Naive thymus-derived CD4-positive, alpha-beta T cell (primary cell): Measurements from ENCODE around the gene THNSL1. TPM values are rescaled to one million over a fixed set of nuclear protein-coding genes. Genes with fewer than 3 reads are reported as not detected.
"Not testable (repeated sequence)": the region's sequence is repeated elsewhere in the genome, so short reads cannot be mapped to it uniquely, and the experiment has no call there.

Experiments
- ATAC-seq: fragments of 150-1000 bp; cut with Tn5 transposase; 2 replicates; pipeline ENCODE4 v1.10.0; 2021; ENCODE audit warnings: mild to moderate bottlenecking, moderate library complexity
- CTCF ChIA-PET: fragments of 350-600 bp; sonication (Branson Sonifier 250); formaldehyde crosslinking; loops from one replicate; lab custom pipeline; 2021; ENCODE audit warnings: antibody characterized with exemption; lab: Charles Lee
- POLR2A ChIA-PET: fragments of 350-600 bp; sonication (Branson Sonifier 250); formaldehyde crosslinking; loops from one replicate; lab custom pipeline; 2021; ENCODE audit warnings: antibody characterized with exemption, inconsistent platforms; lab: Charles Lee
- DNase-seq, 9 donors: peaks; one replicate each; pipeline versions ENCODE4 v3.0.0 to v3.0.0-alpha.2; 2020 to 2022; ENCODE audit warnings: mixed read lengths in 1 of 9
- H3K27ac ChIP-seq: one replicate; pipeline ENCODE4 v1.7.0; 2013; ENCODE audit warnings: mild to moderate bottlenecking, low read depth, low read length, moderate library complexity
- H3K27me3 ChIP-seq, 2 donors: one replicate each; pipeline ENCODE4 v1.7.0; 2013; ENCODE audit warnings: low read length in 2 of 2, mild to moderate bottlenecking in 2 of 2, moderate library complexity in 2 of 2; ENCODE audit not compliant: control insufficient read depth in 2 of 2, insufficient read depth in 2 of 2
- H3K36me3 ChIP-seq, 3 experiments: 1 replicate in 2 of 3; 2 replicates in 1 of 3; pipeline ENCODE4 v1.7.0; 2013; ENCODE audit warnings: low read length in 3 of 3, mild to moderate bottlenecking in 3 of 3, moderate library complexity in 1 of 3; ENCODE audit not compliant: insufficient read depth in 3 of 3, control insufficient read depth in 2 of 3
- H3K4me1 ChIP-seq, 2 donors: one replicate each; pipeline ENCODE4 v1.7.0; 2013; ENCODE audit warnings: low read length in 2 of 2, mild to moderate bottlenecking in 2 of 2, moderate library complexity in 1 of 2; ENCODE audit not compliant: control insufficient read depth in 2 of 2, insufficient read depth in 2 of 2
- H3K4me3 ChIP-seq: 2 replicates; pipeline ENCODE4 v1.7.0; 2013; ENCODE audit warnings: mild to moderate bottlenecking, low read length
- H3K9me3 ChIP-seq, 3 experiments: 1 replicate in 2 of 3; 2 replicates in 1 of 3; pipeline ENCODE4 v1.7.0; 2013; ENCODE audit warnings: low read length in 3 of 3; ENCODE audit not compliant: control insufficient read depth in 2 of 3
- H3K27ac Mint-ChIP-seq, 9 donors: one replicate each; pipeline ENCODE4 v1.8.0; 2020 to 2022; ENCODE audit warnings: mixed read lengths in 9 of 9, mild to moderate bottlenecking in 8 of 9, moderate library complexity in 5 of 9, inconsistent platforms in 2 of 9
- H3K27me3 Mint-ChIP-seq, 5 donors: one replicate each; pipeline ENCODE4 v1.8.0; 2021 to 2022; ENCODE audit warnings: mixed read lengths in 5 of 5, mild to moderate bottlenecking in 1 of 5
- H3K36me3 Mint-ChIP-seq, 5 donors: one replicate each; pipeline ENCODE4 v1.8.0; 2020 to 2022; ENCODE audit warnings: mixed read lengths in 5 of 5, mild to moderate bottlenecking in 3 of 5, inconsistent platforms in 1 of 5
- H3K4me1 Mint-ChIP-seq, 7 donors: one replicate each; pipeline ENCODE4 v1.8.0; 2020 to 2022; ENCODE audit warnings: mixed read lengths in 7 of 7, mild to moderate bottlenecking in 3 of 7, inconsistent platforms in 1 of 7
- H3K4me3 Mint-ChIP-seq, 10 donors: one replicate each; pipeline ENCODE4 v1.8.0; 2020 to 2022; ENCODE audit warnings: mild to moderate bottlenecking in 10 of 10, mixed read lengths in 10 of 10, moderate library complexity in 6 of 10, inconsistent platforms in 2 of 10
- H3K9me3 Mint-ChIP-seq, 11 donors: one replicate each; pipeline ENCODE4 v1.8.0; 2020 to 2022; ENCODE audit warnings: mixed read lengths in 11 of 11, mild to moderate bottlenecking in 4 of 11, inconsistent platforms in 1 of 11, moderate library complexity in 1 of 11
- intact Hi-C, 2 donors: fragments of 100-400 bp; cut with micrococcal nuclease; formaldehyde crosslinking; loops; one replicate each; pipeline ENCODE4 v1.15.1; 2023
- polyA plus RNA-seq, 2 donors: library from polyadenylated mRNA; unstranded; fragments of 300-500 nt; fragmentation: Illumina TruSeq; gene quantifications; one replicate each; pipeline ENCODE4 v1.2.3, GENCODE V29; 2021
- total RNA-seq, 6 experiments: library from RNA in 5 of 6; stranded (reverse) in 5 of 6; gene quantifications; 1 replicate in 5 of 6; 2 replicates in 1 of 6; pipeline ENCODE4 v1.2.3 and lab custom pipeline; 2021 to 2026

THNSL1 gene
- total and polyA plus RNA-seq, 7 experiments from 2014 or later, result 1.4 to 13.4 (median 8.0) TPM

GRCh38 chr10:24992512-24993133 is 23.8 kb upstream of the THNSL1 start:
- ChIA-PET CTCF (interaction anchor here (0.7 to 1.3 kb wide), 3 partner anchors 14 to 369 kb away, joined by 3 to 4 read pairs (median 3); no protein-coding TSS in a partner anchor), POLR2A (no interaction called here)
- Mint-ChIP-seq H3K27me3 (peaks cover 0 to 10% (median 0%) of the 10 kb centered on the region in 5 donors), H3K4me1 (peaks cover 0 to 4% (median 0%) of the 10 kb centered on the region in 7 donors), H3K27ac (no peak overlapping the region), H3K9me3 (peaks cover 0 to 1% (median 0%) of the 10 kb centered on the region in 11 donors), H3K4me3 (no peak overlapping the region), H3K36me3 (peaks cover 0 to 4% (median 0%) of the 10 kb centered on the region in 5 donors)
- no peaks in the 10 kb centered on the region for H3K4me1 ChIP-seq
- H3K4me3 ChIP-seq, result no peak overlapping the region
- no peak for ATAC-seq
- intact Hi-C loops, result no loop called here
- H3K27ac ChIP-seq, result no peak overlapping the region
- no peaks in the 10 kb centered on the region for H3K36me3 ChIP-seq
- H3K27me3 ChIP-seq, result no peaks in the 10 kb centered on the region
- DNase-seq, result no peak
- H3K9me3 ChIP-seq, result no peaks in the 10 kb centered on the region

- DNase-seq (no peak), ATAC-seq (no peak)
- H3K27ac ChIP-seq, result no peak overlapping the region
- POLR2A ChIA-PET, result no interaction called here
- H3K36me3 ChIP-seq, result no peaks in the 10 kb centered on the region
- CTCF ChIA-PET, result interaction anchor here (0.7 to 1.3 kb wide), 2 partner anchors 13 to 350 kb away, joined by 3 read pairs; no protein-coding TSS in a partner anchor
- H3K4me3 ChIP-seq, result no peak overlapping the region
- Mint-ChIP-seq H3K4me3 (no peak overlapping the region), H3K36me3 (peaks cover 0 to 4% (median 0%) of the 10 kb centered on the region in 5 donors), H3K27me3 (peaks cover 0 to 10% (median 0%) of the 10 kb centered on the region in 5 donors), H3K9me3 (peaks cover 0 to 1% (median 0%) of the 10 kb centered on the region in 11 donors), H3K27ac (no peak overlapping the region), H3K4me1 (peaks cover 0 to 5% (median 0%) of the 10 kb centered on the region in 7 donors)
- no peaks in the 10 kb centered on the region for H3K27me3 ChIP-seq
- no peaks in the 10 kb centered on the region for H3K9me3 ChIP-seq
- intact Hi-C loops, result no loop called here
- H3K4me1 ChIP-seq, result no peaks in the 10 kb centered on the region
Observed at GRCh38 chr10:24993237-24993958, 23.0 kb upstream of the THNSL1 start.

GRCh38 chr10:24995072-24995471 is 21.3 kb upstream of the THNSL1 start:
- DNase-seq, result no peak
- Histone ChIP-seq H3K27ac (no peak overlapping the region), H3K9me3 (no peaks in the 10 kb centered on the region), H3K4me1 (no peaks in the 10 kb centered on the region), H3K36me3 (no peaks in the 10 kb centered on the region), H3K4me3 (no peak overlapping the region), H3K27me3 (no peaks in the 10 kb centered on the region)
- Mint-ChIP-seq H3K27me3 (peaks cover 0 to 12% (median 0%) of the 10 kb centered on the region in 5 donors), H3K4me3 (no peak overlapping the region), H3K27ac (no peak overlapping the region), H3K36me3 (peaks cover 0 to 4% (median 0%) of the 10 kb centered on the region in 5 donors), H3K4me1 (peaks cover 0 to 4% (median 0%) of the 10 kb centered on the region in 7 donors), H3K9me3 (peaks cover 0 to 5% (median 1%) of the 10 kb centered on the region in 11 donors)
- intact Hi-C loops, result no loop called here
- ATAC-seq, result no peak
- CTCF ChIA-PET, result no interaction called here
- POLR2A ChIA-PET, result no interaction called here

GRCh38 chr10:24998044-24998443 is 18.4 kb upstream of the THNSL1 start:
- Histone ChIP-seq H3K9me3 (no peaks in the 10 kb centered on the region), H3K27ac (no peak overlapping the region), H3K4me3 (no peak overlapping the region), H3K27me3 (no peaks in the 10 kb centered on the region), H3K4me1 (no peaks in the 10 kb centered on the region), H3K36me3 (no peaks in the 10 kb centered on the region)
- ChIA-PET POLR2A (no interaction called here), CTCF (interaction anchor here (0.9 kb wide), 1 partner anchor 355 kb away, joined by 3 read pairs; no protein-coding TSS in a partner anchor)
- ATAC-seq, result no peak
- no peak overlapping the region for H3K27ac Mint-ChIP-seq
- H3K9me3 Mint-ChIP-seq, result peaks cover 2 to 26% (median 11%) of the 10 kb centered on the region in 11 donors
- H3K27me3 Mint-ChIP-seq, result peaks cover 0 to 26% (median 0%) of the 10 kb centered on the region in 5 donors
- peaks cover 0 to 4% (median 0%) of the 10 kb centered on the region in 7 donors for H3K4me1 Mint-ChIP-seq
- H3K36me3 Mint-ChIP-seq, result peaks cover 0 to 18% (median 7%) of the 10 kb centered on the region in 5 donors
- no peak overlapping the region for H3K4me3 Mint-ChIP-seq
- intact Hi-C loops, result no loop called here
- DNase-seq, result no peak

GRCh38 chr10:25011591-25011990 is 4.8 kb upstream of the THNSL1 start:
- intact Hi-C loops, result loop anchor here in 1 of 2 donors (10.0 kb wide), 1 partner anchor 1647 kb away; no protein-coding TSS in a partner anchor
- ATAC-seq, H3K36me3 ChIP-seq, H3K4me3 ChIP-seq, H3K4me3 Mint-ChIP-seq, H3K27ac Mint-ChIP-seq, H3K27ac ChIP-seq, H3K9me3 ChIP-seq, POLR2A ChIA-PET, H3K36me3 Mint-ChIP-seq, H3K4me1 ChIP-seq, H3K27me3 ChIP-seq, DNase-seq, CTCF ChIA-PET: not testable (repeated sequence)
- peaks cover 0 to 11% (median 0%) of the 10 kb centered on the region in 5 donors for H3K27me3 Mint-ChIP-seq
- peaks cover 0 to 10% (median 8%) of the 10 kb centered on the region in 7 donors for H3K4me1 Mint-ChIP-seq
- H3K9me3 Mint-ChIP-seq, result peaks cover 0 to 10% (median 4%) of the 10 kb centered on the region in 11 donors

- Mint-ChIP-seq H3K27ac (peak overlapping the region in 4 of 9 donors; percentile 41 to 96 (median 74)), H3K4me3 (no peak overlapping the region), H3K27me3 (peaks cover 0 to 10% (median 0%) of the 10 kb centered on the region in 5 donors), H3K9me3 (peaks cover 0 to 10% (median 4%) of the 10 kb centered on the region in 11 donors), H3K4me1 (peaks cover 9 to 32% (median 28%) of the 10 kb centered on the region in 7 donors), H3K36me3 (peaks cover 0 to 3% (median 0%) of the 10 kb centered on the region in 5 donors)
- Histone ChIP-seq H3K4me3 (no peak overlapping the region), H3K4me1 (peaks cover 0 to 8% of the 10 kb centered on the region in 2 donors), H3K27me3 (no peaks in the 10 kb centered on the region), H3K36me3 (no peaks in the 10 kb centered on the region), H3K27ac (no peak overlapping the region), H3K9me3 (no peaks in the 10 kb centered on the region)
- ATAC-seq (no peak), DNase-seq (no peak)
- ChIA-PET CTCF (no interaction called here), POLR2A (no interaction called here)
- intact Hi-C loops, result loop anchor here in 1 of 2 donors (10.0 kb wide), 1 partner anchor 1650 kb away; no protein-coding TSS in a partner anchor
Observed at GRCh38 chr10:25014579-25014978, 1.8 kb upstream of the THNSL1 start.
